ENCODE data around the gene TRPV5. TPM values are rescaled to one million over a fixed set of nuclear protein-coding genes. Genes with fewer than 3 reads are reported as not detected.

The TRPV5 gene
- total RNA-seq, 6 donors from 2014 or later = not detected

GRCh38 chr7:142867097-142867378, 66.5 kb downstream of the TRPV5 start:
- WGBS, 2 donors = 71 to 77% methylated on average over 4 of the region's 4 CpGs

GRCh38 chr7:142866361-142867096, 67.0 kb downstream of the TRPV5 start:
- DNase-seq (peak in 1 of 2 donors; percentile 63), ATAC-seq (ENCODE audit: low FRiP score in 2 of 2) (peak; percentile 12 to 32)
- Histone ChIP-seq H3K9me3 (no peaks in the 10 kb centered on the region), H3K27ac (no peak overlapping the region), H3K4me3 (no peak overlapping the region), H3K27me3 (no peaks in the 10 kb centered on the region), H3K36me3 (peaks cover 0 to 6% (median 0%) of the 10 kb centered on the region in 4 donors), H3K4me1 (no peaks in the 10 kb centered on the region)
- TF ChIP-seq CTCF (IDR thresholded peaks at IDR 0.05) (peak in 5 of 6 experiments; percentile 14 to 53 (median 42)), POLR2AphosphoS5 (IDR thresholded peaks at IDR 0.05) (no peak), EP300 (IDR thresholded peaks at IDR 0.05) (no peak)
- 70 to 86% methylated on average over 14 to 18 of the region's 18 CpGs for WGBS, 2 donors

More at GRCh38 chr7:142867097-142867378, 66.5 kb downstream of the TRPV5 start:
- TF ChIP-seq EP300 (IDR thresholded peaks at IDR 0.05) (no peak), POLR2A (IDR thresholded peaks at IDR 0.05) (no peak), POLR2AphosphoS5 (IDR thresholded peaks at IDR 0.05) (no peak), CTCF (IDR thresholded peaks at IDR 0.05) (no peak)
- H3K9me3 ChIP-seq = no peaks in the 10 kb centered on the region
- H3K27me3 ChIP-seq = no peaks in the 10 kb centered on the region
- H3K4me1 ChIP-seq = no peaks in the 10 kb centered on the region
- H3K27ac ChIP-seq = no peak overlapping the region
- H3K4me3 ChIP-seq = no peak overlapping the region
- DNase-seq = no peak
- no peak for ATAC-seq (ENCODE audit: low FRiP score in 2 of 2)
- peaks cover 0 to 6% (median 0%) of the 10 kb centered on the region in 4 donors for H3K36me3 ChIP-seq

GRCh38 chr7:142865766-142866165, 67.8 kb downstream of the TRPV5 start:
- Histone ChIP-seq H3K27me3 (no peaks in the 10 kb centered on the region), H3K4me1 (no peaks in the 10 kb centered on the region), H3K27ac (no peak overlapping the region), H3K9me3 (no peaks in the 10 kb centered on the region), H3K36me3 (peaks cover 0 to 6% (median 0%) of the 10 kb centered on the region in 4 donors), H3K4me3 (no peak overlapping the region)
- ATAC-seq (ENCODE audit: low FRiP score in 2 of 2) (no peak), DNase-seq (no peak)
- 33 to 44% methylated on average over 5 to 13 of the region's 13 CpGs for WGBS, 2 donors
- TF ChIP-seq POLR2AphosphoS5 (IDR thresholded peaks at IDR 0.05) = no peak
- no peak for TF ChIP-seq EP300 (IDR thresholded peaks at IDR 0.05)
- TF ChIP-seq CTCF (IDR thresholded peaks at IDR 0.05) = no peak
- no peak for TF ChIP-seq POLR2A (IDR thresholded peaks at IDR 0.05)

GRCh38 chr7:142864980-142865747, 68.4 kb downstream of the TRPV5 start:
- ATAC-seq (ENCODE audit: low FRiP score in 2 of 2) = no peak
- H3K4me3 ChIP-seq = no peak overlapping the region
- no peaks in the 10 kb centered on the region for H3K4me1 ChIP-seq
- H3K36me3 ChIP-seq = peaks cover 0 to 6% (median 0%) of the 10 kb centered on the region in 4 donors
- DNase-seq = no peak
- H3K9me3 ChIP-seq = no peaks in the 10 kb centered on the region
- TF ChIP-seq POLR2AphosphoS5 (IDR thresholded peaks at IDR 0.05) (no peak), POLR2A (IDR thresholded peaks at IDR 0.05) (no peak), EP300 (IDR thresholded peaks at IDR 0.05) (no peak), CTCF (IDR thresholded peaks at IDR 0.05) (no peak)
- 63 to 78% methylated on average over 9 to 14 of the region's 14 CpGs for WGBS, 2 donors
- no peaks in the 10 kb centered on the region for H3K27me3 ChIP-seq
- no peak overlapping the region for H3K27ac ChIP-seq

Data from upper lobe of left lung (tissue), 6 donors.